ENCODE measurements around the gene CEP70. TPM values are rescaled to one million over a fixed set of nuclear protein-coding genes. Genes with fewer than 3 reads are reported as not detected.

The CEP70 gene
- polyA plus RNA-seq, 1 donor (not counting 4 experiments of a cell fraction or from before 2014, with no cell fraction given): 11.4 TPM

DNA sequence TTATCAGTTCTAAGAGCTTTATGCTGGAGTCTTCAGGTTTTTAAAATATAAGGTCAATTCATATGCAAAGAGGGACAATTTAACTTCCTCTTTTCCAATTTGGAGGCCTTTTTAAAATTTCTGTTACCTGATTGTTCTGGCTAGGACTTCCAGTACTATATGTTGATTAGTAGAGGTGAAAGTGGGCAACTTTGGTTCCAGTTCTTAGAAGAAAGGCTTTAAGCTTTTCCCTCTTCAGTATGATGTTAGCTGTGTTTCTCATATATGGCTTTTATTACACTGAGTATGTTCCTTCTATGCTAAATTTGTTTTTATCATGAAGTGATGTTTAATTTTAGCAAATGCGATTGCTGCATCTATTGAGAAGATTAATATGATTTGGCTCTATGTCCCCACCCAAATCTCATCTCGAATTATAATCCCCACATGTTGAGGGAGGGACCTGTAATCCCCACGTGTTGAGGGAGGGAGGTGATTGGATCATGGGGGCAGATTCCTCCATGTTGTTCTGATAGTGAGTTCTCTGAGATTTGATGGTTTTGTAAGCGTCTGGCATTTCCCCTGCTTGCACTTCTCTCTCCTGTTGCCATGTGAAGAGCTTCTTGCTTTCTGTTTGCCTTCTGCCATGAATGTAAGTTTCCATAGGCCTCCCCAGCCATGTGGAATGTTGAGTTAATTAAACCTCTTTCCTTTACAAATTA, 48.3 kb upstream of the CEP70 start:
- H3K4me2 ChIP-seq (ENCODE audit: control insufficient read depth, extremely low read depth, insufficient read depth, low read depth, low read length): no peak overlapping the region
- no peak overlapping the region for H2AFZ ChIP-seq (ENCODE audit: control insufficient read depth, low read length)
- no peaks in the 10 kb centered on the region for H3K4me1 ChIP-seq (ENCODE audit: control insufficient read depth, extremely low read depth, insufficient read depth, low read length)
- no peaks in the 10 kb centered on the region for H4K20me1 ChIP-seq (ENCODE audit: control insufficient read depth, extremely low read depth, insufficient read depth, low read length)
- no peaks in the 10 kb centered on the region for H3K27me3 ChIP-seq (ENCODE audit: control insufficient read depth, extremely low read depth, insufficient read depth, low read length)
- H3K79me2 ChIP-seq (ENCODE audit: control insufficient read depth, insufficient read depth, low read length): no peaks in the 10 kb centered on the region
- H3K9ac ChIP-seq (ENCODE audit: control insufficient read depth, extremely low read depth, insufficient read depth, low read length): no peak overlapping the region
- dilution Hi-C loops (cut with MboI; ENCODE audit: extremely low pct_ligation_motif_present, low sequenced_read_pairs): no loop called here
- H3K9me1 ChIP-seq (ENCODE audit: control insufficient read depth, extremely low read depth, insufficient read depth, low read length): no peaks in the 10 kb centered on the region
- DNase-seq (ENCODE audit: low read depth, low spot score) (no peak), FAIRE-seq (no peak)
- H3K9me3 ChIP-seq (ENCODE audit: control insufficient read depth, low read depth, low read length): no peaks in the 10 kb centered on the region
- H3K4me3 ChIP-seq (ENCODE audit: control insufficient read depth in 2 of 3, extremely low read depth in 1 of 3, insufficient read depth in 2 of 3, low read depth in 1 of 3, low read length in 3 of 3): no peak overlapping the region
- TF ChIP-seq EZH2 (IDR thresholded peaks at IDR 0.05; ENCODE audit: low read length): no peak
- TF ChIP-seq, protein P1, sequence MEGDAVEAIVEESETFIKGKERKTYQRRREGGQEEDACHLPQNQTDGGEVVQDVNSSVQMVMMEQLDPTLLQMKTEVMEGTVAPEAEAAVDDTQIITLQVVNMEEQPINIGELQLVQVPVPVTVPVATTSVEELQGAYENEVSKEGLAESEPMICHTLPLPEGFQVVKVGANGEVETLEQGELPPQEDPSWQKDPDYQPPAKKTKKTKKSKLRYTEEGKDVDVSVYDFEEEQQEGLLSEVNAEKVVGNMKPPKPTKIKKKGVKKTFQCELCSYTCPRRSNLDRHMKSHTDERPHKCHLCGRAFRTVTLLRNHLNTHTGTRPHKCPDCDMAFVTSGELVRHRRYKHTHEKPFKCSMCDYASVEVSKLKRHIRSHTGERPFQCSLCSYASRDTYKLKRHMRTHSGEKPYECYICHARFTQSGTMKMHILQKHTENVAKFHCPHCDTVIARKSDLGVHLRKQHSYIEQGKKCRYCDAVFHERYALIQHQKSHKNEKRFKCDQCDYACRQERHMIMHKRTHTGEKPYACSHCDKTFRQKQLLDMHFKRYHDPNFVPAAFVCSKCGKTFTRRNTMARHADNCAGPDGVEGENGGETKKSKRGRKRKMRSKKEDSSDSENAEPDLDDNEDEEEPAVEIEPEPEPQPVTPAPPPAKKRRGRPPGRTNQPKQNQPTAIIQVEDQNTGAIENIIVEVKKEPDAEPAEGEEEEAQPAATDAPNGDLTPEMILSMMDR (optimal IDR thresholded peaks at IDR 0.05 in 1 of 3, IDR thresholded peaks at IDR 0.05 in 1 of 3, conservative IDR thresholded peaks at IDR 0.05 in 1 of 3; ENCODE audit: extremely low read depth in 1 of 3, insufficient read depth in 2 of 3, low read length in 3 of 3): no peak
- no peak overlapping the region for H3K27ac ChIP-seq (ENCODE audit: control insufficient read depth, insufficient read depth, low read length)
- no peaks in the 10 kb centered on the region for H3K36me3 ChIP-seq (ENCODE audit: control insufficient read depth in 2 of 2, extremely low read depth in 1 of 2, insufficient read depth in 2 of 2, low read length in 2 of 2)

DNA sequence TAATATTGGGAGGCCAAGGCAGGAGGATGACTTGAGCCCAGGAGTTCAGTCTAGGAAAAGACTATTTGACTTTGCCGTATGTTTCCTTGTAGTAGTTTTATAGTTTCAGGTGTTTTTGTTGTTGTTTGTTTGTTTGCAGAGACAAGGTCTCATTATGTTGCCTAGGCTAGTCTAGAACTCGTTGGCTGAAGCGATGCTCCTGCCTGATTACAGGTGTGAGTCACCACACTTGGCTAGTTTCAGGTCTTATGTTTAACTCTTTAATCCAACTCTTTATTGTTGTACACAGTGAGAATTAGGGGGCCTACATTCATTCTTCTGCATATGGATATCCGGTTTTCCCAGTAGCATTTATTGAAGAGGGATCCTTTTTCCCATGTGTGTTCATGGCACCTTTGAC, 46.5 kb upstream of the CEP70 start:
- H3K9me3 ChIP-seq (ENCODE audit: control insufficient read depth, low read depth, low read length): no peaks in the 10 kb centered on the region
- H3K9ac ChIP-seq (ENCODE audit: control insufficient read depth, extremely low read depth, insufficient read depth, low read length): no peak overlapping the region
- H3K9me1 ChIP-seq (ENCODE audit: control insufficient read depth, extremely low read depth, insufficient read depth, low read length): no peaks in the 10 kb centered on the region
- no peaks in the 10 kb centered on the region for H4K20me1 ChIP-seq (ENCODE audit: control insufficient read depth, extremely low read depth, insufficient read depth, low read length)
- FAIRE-seq (no peak), DNase-seq (ENCODE audit: low read depth, low spot score) (no peak)
- H3K27ac ChIP-seq (ENCODE audit: control insufficient read depth, insufficient read depth, low read length): no peak overlapping the region
- dilution Hi-C loops (cut with MboI; ENCODE audit: extremely low pct_ligation_motif_present, low sequenced_read_pairs): no loop called here
- H3K4me1 ChIP-seq (ENCODE audit: control insufficient read depth, extremely low read depth, insufficient read depth, low read length): no peaks in the 10 kb centered on the region
- no peaks in the 10 kb centered on the region for H3K27me3 ChIP-seq (ENCODE audit: control insufficient read depth, extremely low read depth, insufficient read depth, low read length)
- no peaks in the 10 kb centered on the region for H3K36me3 ChIP-seq (ENCODE audit: control insufficient read depth in 2 of 2, extremely low read depth in 1 of 2, insufficient read depth in 2 of 2, low read length in 2 of 2)
- no peaks in the 10 kb centered on the region for H3K79me2 ChIP-seq (ENCODE audit: control insufficient read depth, insufficient read depth, low read length)
- H3K4me2 ChIP-seq (ENCODE audit: control insufficient read depth, extremely low read depth, insufficient read depth, low read depth, low read length): no peak overlapping the region
- TF ChIP-seq, protein P1 (optimal IDR thresholded peaks at IDR 0.05 in 1 of 3, IDR thresholded peaks at IDR 0.05 in 1 of 3, conservative IDR thresholded peaks at IDR 0.05 in 1 of 3; ENCODE audit: extremely low read depth in 1 of 3, insufficient read depth in 2 of 3, low read length in 3 of 3): no peak
- no peak overlapping the region for H3K4me3 ChIP-seq (ENCODE audit: control insufficient read depth in 2 of 3, extremely low read depth in 1 of 3, insufficient read depth in 2 of 3, low read depth in 1 of 3, low read length in 3 of 3)
- no peak overlapping the region for H2AFZ ChIP-seq (ENCODE audit: control insufficient read depth, low read length)
